GM21529 (cell line): Measurements from ENCODE around the gene TRMT11.
"Not testable (repeated sequence)": the region's sequence is repeated elsewhere in the genome, so short reads cannot be mapped to it uniquely, and the experiment has no call there.

Source experiments
- ATAC-seq: cut with Tn5 transposase; IDR thresholded peaks from one replicate; pipeline ENCODE4 v1.9.1; 2021; ENCODE audit not compliant: unreplicated experiment

The TRMT11 gene

DNA sequence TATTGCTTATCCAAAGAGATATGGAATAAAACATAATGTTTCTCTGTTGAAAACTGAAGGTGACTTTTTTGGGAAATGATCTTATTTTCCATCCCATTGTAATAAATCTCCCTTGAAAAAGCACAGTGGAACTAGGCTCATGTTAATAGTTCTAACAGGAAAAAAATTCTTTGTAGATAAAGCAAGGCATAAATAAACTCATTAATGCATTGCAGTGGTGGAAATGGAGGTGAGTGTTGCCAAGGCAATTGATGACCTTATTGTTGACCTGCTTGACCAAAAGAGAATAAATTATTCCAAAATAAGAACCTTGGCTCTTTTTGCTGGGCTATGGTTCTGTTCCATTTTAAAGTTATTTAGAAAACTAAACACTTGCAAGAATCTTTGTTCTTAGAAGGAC is 55.2 kb downstream of the TRMT11 start:
- no peak for ATAC-seq

DNA sequence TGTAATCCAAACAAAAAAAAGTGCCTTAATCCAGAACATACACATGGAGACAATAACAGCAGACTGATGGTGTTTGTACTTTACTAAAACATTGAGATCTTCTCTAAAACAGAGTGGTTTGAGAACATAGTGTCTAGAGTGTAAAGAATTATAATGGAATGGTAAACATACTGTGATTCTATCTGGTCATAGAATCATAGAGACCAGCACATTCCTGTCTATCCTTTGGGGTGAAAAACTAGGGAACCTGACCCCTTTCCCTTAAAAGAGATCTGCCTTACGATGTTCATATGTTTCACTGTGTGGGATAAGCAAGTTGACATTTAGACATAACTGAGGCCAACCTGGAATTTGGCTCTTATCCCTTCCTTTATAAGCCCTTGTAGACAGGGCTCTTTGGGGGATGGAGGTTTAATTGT is 55.7 kb downstream of the TRMT11 start:
- no peak for ATAC-seq

GRCh38 chr6:126047648-126048047 is 61.3 kb downstream of the TRMT11 start:
- ATAC-seq = no peak

DNA sequence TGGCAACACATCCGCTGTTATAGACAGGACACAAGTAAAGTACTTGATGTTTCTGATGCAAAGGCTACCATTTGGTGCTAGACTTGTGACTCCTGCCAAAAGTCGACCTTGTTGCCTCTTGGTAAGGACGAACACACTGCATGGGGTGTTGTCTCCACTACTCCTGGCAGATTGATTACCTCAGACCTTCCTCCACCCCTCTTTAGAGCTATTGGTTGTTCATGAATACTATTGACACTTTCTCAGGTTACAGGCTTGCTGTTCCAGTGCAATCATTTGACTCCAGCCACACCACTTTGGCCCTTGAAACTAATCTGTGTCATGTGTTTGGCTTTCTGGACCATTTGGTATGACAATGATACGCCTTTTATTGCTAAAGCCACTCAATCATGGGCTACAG is 62.3 kb downstream of the TRMT11 start:
- ATAC-seq = no peak

DNA sequence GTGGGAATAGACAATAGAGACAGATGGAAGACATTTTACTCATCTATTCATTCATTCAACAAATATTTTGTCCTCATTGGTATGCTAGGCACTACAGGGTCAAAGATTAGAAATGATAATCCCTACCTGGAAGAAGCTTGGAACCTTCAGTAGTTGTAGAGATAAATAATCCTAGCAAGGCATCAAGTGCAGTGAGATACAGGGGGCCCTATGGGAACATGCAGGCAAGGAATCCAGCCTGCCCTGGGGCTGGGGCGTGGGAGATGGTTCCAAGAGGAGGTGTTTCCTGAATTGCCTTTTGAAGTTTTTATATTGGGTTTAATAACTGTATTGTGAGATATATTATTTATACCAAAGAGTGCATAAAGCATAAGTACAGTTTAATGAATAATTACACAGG is 64.5 kb downstream of the TRMT11 start:
- ATAC-seq = no peak

GRCh38 chr6:126051791-126052190 is 65.5 kb downstream of the TRMT11 start:
- ATAC-seq = no peak

GRCh38 chr6:126052485-126052884 is 66.1 kb downstream of the TRMT11 start:
- ATAC-seq = no peak

- no peak for ATAC-seq
Observed at GRCh38 chr6:126054258-126054702, 67.9 kb downstream of the TRMT11 start.

GRCh38 chr6:126054802-126055201 is 68.5 kb downstream of the TRMT11 start:
- ATAC-seq = no peak

- ATAC-seq = no peak
Observed at GRCh38 chr6:126055449-126055848, 69.1 kb downstream of the TRMT11 start.

DNA sequence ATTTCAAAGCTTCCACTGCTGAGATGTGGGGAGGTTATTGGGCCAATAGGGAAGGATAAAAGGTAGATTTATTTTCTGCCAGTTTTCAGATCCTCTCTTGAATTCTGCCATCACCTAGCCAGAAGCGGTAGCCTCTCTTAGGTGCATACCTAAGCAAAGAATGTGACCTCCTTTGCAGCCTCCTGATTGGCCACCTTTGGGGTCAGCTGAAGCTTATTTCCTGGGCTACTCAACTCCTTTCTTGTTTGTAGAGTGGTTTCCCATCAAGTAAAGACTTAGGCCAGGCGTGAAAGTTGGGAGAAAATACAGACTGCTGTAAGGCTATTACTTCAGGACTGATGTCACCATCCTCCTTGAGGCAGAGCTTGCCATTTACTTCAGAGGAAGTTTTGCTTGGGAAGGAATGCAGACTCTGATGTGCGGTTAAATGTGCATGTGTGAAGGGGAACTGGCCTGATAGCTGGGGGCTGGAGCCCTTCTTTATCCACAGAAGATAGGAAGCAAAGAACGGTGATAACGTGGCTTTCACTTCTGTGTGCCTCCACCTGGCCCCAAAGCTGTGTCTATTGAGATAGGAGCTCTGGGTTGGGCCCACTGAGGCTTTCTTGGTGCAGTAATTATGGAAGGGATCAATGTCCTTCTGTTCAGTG is 70.1 kb downstream of the TRMT11 start:
- no peak for ATAC-seq

- not testable (repeated sequence) for ATAC-seq
Observed at GRCh38 chr6:126058085-126058484, 71.7 kb downstream of the TRMT11 start.

DNA sequence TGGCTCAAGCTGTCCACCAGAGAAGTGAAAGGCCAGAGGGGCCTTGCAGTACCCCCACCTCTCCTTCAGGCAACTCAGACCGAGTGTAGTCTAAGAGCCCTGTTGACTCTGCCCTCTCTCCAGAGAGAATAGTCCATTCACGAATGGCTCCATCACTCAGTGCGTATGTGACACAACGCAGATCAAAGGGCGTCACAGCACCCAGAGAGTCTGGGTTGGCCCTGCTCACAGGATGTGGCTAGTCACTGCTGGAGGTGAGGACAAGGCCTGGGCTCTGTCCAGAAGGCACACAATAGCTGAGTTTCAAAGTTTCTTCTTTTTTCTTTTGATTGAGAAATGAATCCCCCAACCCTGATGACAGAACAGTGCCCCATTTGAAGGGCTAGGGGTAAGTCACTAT is 74.1 kb downstream of the TRMT11 start:
- ATAC-seq = no peak

- ATAC-seq = peak; percentile 81
Observed at GRCh38 chr6:126063512-126064146, 77.3 kb downstream of the TRMT11 start.

- ATAC-seq = no peak
Observed at GRCh38 chr6:126064257-126064747, 78.0 kb downstream of the TRMT11 start.

GRCh38 chr6:126064748-126065401 is 78.5 kb downstream of the TRMT11 start:
- ATAC-seq = no peak

DNA sequence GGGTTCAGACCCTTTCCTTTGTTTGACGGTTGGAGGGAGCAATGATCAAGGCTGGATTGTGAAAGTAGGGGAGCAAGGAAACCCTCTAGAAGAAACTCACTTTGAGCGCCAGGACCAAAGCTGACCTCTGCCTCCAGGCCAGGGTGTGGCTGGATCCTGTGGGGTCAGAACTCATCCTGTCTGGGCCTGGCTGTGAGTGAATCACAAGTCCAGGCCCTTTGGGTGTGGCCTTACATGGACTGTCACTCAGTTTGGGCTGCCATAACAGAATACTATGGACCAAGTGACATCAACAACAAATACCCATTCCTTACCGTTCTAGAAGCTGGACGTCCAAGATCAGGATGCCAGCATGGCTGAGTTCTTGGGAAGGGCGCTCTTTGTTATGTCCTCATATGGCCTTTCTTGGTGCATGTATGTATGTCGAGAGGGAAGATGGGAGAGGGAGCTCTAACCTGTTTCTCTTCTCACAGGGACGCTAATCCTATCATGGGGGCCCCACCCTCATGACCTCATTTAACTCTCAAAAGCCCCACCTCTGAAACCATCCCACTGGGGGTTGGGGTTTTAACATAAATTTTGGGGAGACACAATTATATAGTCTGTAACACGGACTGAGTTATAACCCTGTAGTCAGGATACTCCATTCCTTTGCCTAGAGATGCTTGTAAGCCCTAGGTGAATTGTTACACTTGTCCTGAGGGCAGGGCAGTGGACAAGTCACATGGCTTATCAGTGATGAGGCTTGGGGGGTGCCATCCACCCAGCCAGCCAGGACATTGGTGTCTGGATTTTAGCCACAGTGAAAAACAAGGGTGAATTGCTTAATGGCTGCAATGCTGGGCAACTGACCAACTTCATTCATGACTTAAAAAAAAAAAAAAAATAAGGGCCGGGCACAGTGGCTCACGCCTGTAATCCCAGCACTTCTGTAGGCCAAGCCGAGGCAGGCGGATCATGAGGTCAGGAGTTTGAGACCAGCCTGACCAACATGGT is 80.0 kb downstream of the TRMT11 start:
- no peak for ATAC-seq

DNA sequence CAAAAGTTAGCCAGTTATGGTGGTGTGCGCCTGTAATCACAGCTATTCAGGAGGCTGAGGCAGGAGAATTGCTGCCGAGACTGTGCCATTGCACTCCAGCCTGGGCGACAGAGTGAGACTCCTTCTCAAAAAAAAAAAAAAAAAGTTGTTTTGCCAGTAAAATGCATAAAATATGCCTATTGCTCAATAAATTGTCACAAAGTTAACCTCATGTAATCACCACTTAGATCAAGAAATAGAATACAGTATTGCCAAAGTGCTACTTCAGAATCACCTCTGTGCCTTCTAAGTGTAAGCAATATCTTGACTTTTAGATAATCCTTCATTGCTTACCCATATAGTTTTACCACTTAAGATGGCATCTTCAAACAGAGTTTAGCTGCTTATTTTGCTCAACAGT is 80.7 kb downstream of the TRMT11 start:
- ATAC-seq = no peak

GRCh38 chr6:126069449-126069848 is 83.1 kb downstream of the TRMT11 start:
- no peak for ATAC-seq

DNA sequence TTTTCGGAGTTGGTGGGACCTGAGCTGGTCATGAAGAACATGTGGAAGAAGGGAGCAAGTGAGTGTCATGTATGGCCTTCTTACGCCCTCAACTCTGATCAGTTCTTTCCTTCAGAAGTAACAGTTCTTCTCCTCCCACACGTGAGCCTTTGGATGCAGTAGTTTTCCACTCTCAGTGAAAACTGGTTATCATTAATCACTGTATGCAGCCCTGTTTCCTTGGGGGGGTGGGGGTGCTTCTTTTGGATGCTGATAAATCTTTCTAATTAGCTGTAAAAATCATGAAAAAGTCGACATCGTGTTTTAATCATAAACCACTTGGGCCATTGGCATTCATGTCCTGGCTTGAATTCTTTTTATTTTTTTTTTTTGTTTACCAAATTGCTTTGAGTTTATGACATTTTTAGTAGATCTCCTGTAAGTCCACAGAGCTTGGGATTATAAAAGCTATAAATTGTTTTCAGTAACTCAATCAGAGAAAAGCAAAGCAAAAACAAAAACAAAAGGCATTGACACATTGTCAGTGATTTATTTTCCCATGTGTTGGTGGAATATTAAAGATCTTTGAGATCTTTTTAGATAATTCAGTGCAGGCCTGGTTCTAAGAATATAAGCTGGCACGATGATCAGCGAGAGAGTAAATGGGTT is 84.8 kb downstream of the TRMT11 start:
- no peak for ATAC-seq
